Panc1 (cell line): Measurements from ENCODE around the gene OTUD3. TPM values are rescaled to one million over a fixed set of nuclear protein-coding genes. Genes with fewer than 3 reads are reported as not detected.

Experiments used
- ATAC-seq: fragments of 200-7000 bp; cut with Tn5 transposase; 2 replicates; pipeline ENCODE4 v1.9.1; 2020; ENCODE audit warnings: mild to moderate bottlenecking, moderate library complexity
- BruUV-seq: library from RNA; stranded (reverse); fragments of 400-500 nt; replicated peaks from 2 replicates; lab custom pipeline; 2021; lab: Mats Ljungman, UMichigan
- CTCF ChIA-PET: fragments of 300-600 bp; sonication (Branson Sonifier 250); formaldehyde crosslinking; loops from one replicate; lab custom pipeline; 2022; ENCODE audit warnings: antibody characterized with exemption; lab: Charles Lee
- POLR2A ChIA-PET: fragments of 300-600 bp; sonication (Branson Sonifier 250); formaldehyde crosslinking; loops from one replicate; lab custom pipeline; 2022; ENCODE audit warnings: antibody characterized with exemption; lab: Charles Lee
- DNase-seq: peaks from one replicate; pipeline ENCODE4 v3.0.0-alpha.2; 2010; ENCODE audit warnings: low read depth, low spot score
- H3K27ac ChIP-seq: 2 replicates; pipeline ENCODE4 v1.5.1; 2011; ENCODE audit warnings: mild to moderate bottlenecking, low read length, inconsistent platforms
- H3K27me3 ChIP-seq: fragments of 200-500 bp; sonication (Bioruptor generic); 2 replicates; pipeline ENCODE4 v1.6.0; 2014; ENCODE audit warnings: low read length, inconsistent platforms; ENCODE audit not compliant: control insufficient read depth, insufficient read depth
- H3K36me3 ChIP-seq: fragments of 200-500 bp; sonication (Bioruptor generic); 2 replicates; pipeline ENCODE4 v1.5.1; 2014; ENCODE audit warnings: inconsistent platforms, mild to moderate bottlenecking, low read length, moderate library complexity; ENCODE audit not compliant: control insufficient read depth, insufficient read depth
- H3K4me1 ChIP-seq: 2 replicates; pipeline ENCODE4 v1.5.1; 2011; ENCODE audit warnings: inconsistent platforms, mild to moderate bottlenecking, low read length, moderate library complexity; ENCODE audit not compliant: control insufficient read depth, insufficient read depth
- H3K4me3 ChIP-seq, 2 experiments: 2 replicates each; pipeline ENCODE4 v1.5.1; 2011 to 2012; ENCODE audit warnings: low read depth in 2 of 2, low read length in 2 of 2, mild to moderate bottlenecking in 2 of 2, inconsistent platforms in 1 of 2, moderate library complexity in 1 of 2
- H3K9me3 ChIP-seq: fragments of 200-500 bp; sonication (Bioruptor generic); 2 replicates; pipeline ENCODE4 v1.5.1; 2014; ENCODE audit warnings: low read depth, mild to moderate bottlenecking, inconsistent platforms, low read length, moderate library complexity; ENCODE audit not compliant: control insufficient read depth, insufficient read depth
- POLR2AphosphoS5 ChIP-seq: IDR thresholded peaks from 2 replicates; pipeline ENCODE4 v1.6.1; 2012; ENCODE audit warnings: mild to moderate bottlenecking, low read depth, low read length, moderate library complexity
- SIN3A ChIP-seq: IDR thresholded peaks from 2 replicates; pipeline ENCODE4 v1.6.1; 2012; ENCODE audit warnings: low read depth, mild to moderate bottlenecking, low read length, moderate library complexity, borderline replicate concordance; ENCODE audit not compliant: insufficient read depth
- TCF7L2 ChIP-seq: IDR thresholded peaks from 2 replicates; pipeline ENCODE4 v1.6.1; 2011; ENCODE audit warnings: mild to moderate bottlenecking, low read depth, low read length, inconsistent platforms
- in situ Hi-C: cut with HindIII; loops from 2 replicates; pipeline ENCODE4 v1.10.0; 2016; ENCODE audit warnings: low sequenced_read_pairs, low pct_unique_long_range_greater_than_20kb
- intact Hi-C: fragments of 100-400 bp; cut with micrococcal nuclease; formaldehyde crosslinking; loops from one replicate; pipeline ENCODE4 v1.10.0; 2022; ENCODE audit not compliant: unreplicated experiment
- total RNA-seq: library from RNA; stranded (reverse); gene quantifications from one replicate; pipeline ENCODE4 v1.2.1, GENCODE V29; 2021; ENCODE audit not compliant: unreplicated experiment
- TF ChIP-seq, protein P1 (sequence below), 2 experiments: IDR thresholded peaks; 2 replicates each; pipeline ENCODE4 v1.6.1; 2011 to 2012; ENCODE audit warnings: low read depth in 2 of 2, control low read depth in 1 of 2, low read length in 1 of 2, mild to moderate bottlenecking in 1 of 2, moderate library complexity in 1 of 2; ENCODE audit not compliant: insufficient read depth in 1 of 2
- TF ChIP-seq, protein P2 (sequence below): fragments of 450-650 bp; IDR thresholded peaks from 2 replicates; pipeline ENCODE4 v1.5.1; 2017; ENCODE audit warnings: mild to moderate bottlenecking

OTUD3 gene
- total RNA-seq, 1 experiment from 2014 or later = 14.1 TPM

DNA sequence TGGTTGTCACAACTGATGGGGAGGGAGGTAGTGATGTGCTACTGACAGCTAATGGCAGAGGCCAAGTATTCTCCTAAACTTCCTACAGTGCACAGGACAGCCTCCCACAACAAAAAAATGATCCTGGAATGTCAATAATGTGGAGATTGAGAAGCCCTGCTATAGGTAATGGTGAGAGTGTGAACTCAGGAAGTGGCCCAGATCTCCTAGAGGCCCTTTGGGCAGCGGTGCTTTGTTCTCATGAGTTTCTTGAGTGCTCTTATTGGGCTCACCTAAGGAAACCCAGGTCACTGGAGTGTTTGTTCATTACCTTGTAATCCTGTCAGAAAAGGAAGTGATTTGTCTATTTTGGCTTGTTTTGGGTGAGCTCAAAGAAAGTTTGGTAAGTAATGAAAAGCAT is 5.9 kb downstream of the OTUD3 start:
- intact Hi-C loops = no loop called here
- Histone ChIP-seq H3K36me3 (peaks cover 5% of the 10 kb centered on the region; the same call in 1 of the 2 replicates), H3K4me1 (peaks cover 10% of the 10 kb centered on the region), H3K9me3 (no peaks in the 10 kb centered on the region), H3K4me3 (no peak overlapping the region), H3K27ac (no peak overlapping the region), H3K27me3 (no peaks in the 10 kb centered on the region)
- in situ Hi-C loops = no loop called here
- ChIA-PET CTCF (no interaction called here), POLR2A (no interaction called here)
- TF ChIP-seq TCF7L2 = no peak
- TF ChIP-seq, protein P1, sequence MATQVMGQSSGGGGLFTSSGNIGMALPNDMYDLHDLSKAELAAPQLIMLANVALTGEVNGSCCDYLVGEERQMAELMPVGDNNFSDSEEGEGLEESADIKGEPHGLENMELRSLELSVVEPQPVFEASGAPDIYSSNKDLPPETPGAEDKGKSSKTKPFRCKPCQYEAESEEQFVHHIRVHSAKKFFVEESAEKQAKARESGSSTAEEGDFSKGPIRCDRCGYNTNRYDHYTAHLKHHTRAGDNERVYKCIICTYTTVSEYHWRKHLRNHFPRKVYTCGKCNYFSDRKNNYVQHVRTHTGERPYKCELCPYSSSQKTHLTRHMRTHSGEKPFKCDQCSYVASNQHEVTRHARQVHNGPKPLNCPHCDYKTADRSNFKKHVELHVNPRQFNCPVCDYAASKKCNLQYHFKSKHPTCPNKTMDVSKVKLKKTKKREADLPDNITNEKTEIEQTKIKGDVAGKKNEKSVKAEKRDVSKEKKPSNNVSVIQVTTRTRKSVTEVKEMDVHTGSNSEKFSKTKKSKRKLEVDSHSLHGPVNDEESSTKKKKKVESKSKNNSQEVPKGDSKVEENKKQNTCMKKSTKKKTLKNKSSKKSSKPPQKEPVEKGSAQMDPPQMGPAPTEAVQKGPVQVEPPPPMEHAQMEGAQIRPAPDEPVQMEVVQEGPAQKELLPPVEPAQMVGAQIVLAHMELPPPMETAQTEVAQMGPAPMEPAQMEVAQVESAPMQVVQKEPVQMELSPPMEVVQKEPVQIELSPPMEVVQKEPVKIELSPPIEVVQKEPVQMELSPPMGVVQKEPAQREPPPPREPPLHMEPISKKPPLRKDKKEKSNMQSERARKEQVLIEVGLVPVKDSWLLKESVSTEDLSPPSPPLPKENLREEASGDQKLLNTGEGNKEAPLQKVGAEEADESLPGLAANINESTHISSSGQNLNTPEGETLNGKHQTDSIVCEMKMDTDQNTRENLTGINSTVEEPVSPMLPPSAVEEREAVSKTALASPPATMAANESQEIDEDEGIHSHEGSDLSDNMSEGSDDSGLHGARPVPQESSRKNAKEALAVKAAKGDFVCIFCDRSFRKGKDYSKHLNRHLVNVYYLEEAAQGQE (IDR thresholded peaks at IDR 0.05; ENCODE audit: insufficient read depth in 1 of 2, low read depth in 2 of 2, low read length in 1 of 2) = no peak
- no peak for TF ChIP-seq POLR2AphosphoS5
- TF ChIP-seq, protein P2, sequence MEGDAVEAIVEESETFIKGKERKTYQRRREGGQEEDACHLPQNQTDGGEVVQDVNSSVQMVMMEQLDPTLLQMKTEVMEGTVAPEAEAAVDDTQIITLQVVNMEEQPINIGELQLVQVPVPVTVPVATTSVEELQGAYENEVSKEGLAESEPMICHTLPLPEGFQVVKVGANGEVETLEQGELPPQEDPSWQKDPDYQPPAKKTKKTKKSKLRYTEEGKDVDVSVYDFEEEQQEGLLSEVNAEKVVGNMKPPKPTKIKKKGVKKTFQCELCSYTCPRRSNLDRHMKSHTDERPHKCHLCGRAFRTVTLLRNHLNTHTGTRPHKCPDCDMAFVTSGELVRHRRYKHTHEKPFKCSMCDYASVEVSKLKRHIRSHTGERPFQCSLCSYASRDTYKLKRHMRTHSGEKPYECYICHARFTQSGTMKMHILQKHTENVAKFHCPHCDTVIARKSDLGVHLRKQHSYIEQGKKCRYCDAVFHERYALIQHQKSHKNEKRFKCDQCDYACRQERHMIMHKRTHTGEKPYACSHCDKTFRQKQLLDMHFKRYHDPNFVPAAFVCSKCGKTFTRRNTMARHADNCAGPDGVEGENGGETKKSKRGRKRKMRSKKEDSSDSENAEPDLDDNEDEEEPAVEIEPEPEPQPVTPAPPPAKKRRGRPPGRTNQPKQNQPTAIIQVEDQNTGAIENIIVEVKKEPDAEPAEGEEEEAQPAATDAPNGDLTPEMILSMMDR = no peak
- no peak for TF ChIP-seq SIN3A
- ATAC-seq = no peak
- no peak for DNase-seq
- BruUV-seq = no TSS peak

DNA sequence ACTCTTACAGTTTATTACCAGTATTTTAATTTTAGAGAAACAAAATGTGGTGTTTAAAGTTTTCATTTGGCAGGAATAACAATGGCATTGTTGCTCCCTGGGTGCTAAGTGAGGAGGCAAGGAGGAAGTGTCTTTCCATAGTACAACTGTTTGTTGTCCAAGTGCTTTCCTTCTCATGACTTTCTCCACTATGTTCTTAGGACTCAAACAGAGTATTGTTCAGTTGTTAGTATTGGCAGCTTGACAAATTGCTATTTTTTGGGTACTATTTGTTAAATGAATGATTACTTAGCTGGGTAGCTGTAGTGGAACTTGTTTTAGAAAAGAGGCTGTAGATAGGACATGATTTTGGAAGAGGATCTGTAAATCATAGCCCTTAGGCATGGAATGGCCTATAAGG is 7.5 kb downstream of the OTUD3 start:
- in situ Hi-C loops (no loop called here), intact Hi-C loops (no loop called here)
- ATAC-seq (no peak), DNase-seq (no peak)
- BruUV-seq = no TSS peak
- ChIA-PET POLR2A (no interaction called here), CTCF (no interaction called here)
- peaks cover 7% of the 10 kb centered on the region; the same call in 1 of the 2 replicates for H3K4me1 ChIP-seq
- no peak overlapping the region for H3K27ac ChIP-seq
- H3K36me3 ChIP-seq = peaks cover 9% of the 10 kb centered on the region; the same call in 1 of the 2 replicates
- no peaks in the 10 kb centered on the region for H3K9me3 ChIP-seq
- H3K4me3 ChIP-seq = no peak overlapping the region
- H3K27me3 ChIP-seq = no peaks in the 10 kb centered on the region
- TF ChIP-seq, protein P1 (IDR thresholded peaks at IDR 0.05; ENCODE audit: insufficient read depth in 1 of 2, low read depth in 2 of 2, low read length in 1 of 2) = no peak
- TF ChIP-seq SIN3A = no peak
- no peak for TF ChIP-seq POLR2AphosphoS5
- no peak for TF ChIP-seq TCF7L2
- TF ChIP-seq, protein P2 = no peak
